HepG2 (cell line): ENCODE data around the gene AP5Z1. TPM values are rescaled to one million over a fixed set of nuclear protein-coding genes. Genes with fewer than 3 reads are reported as not detected.

Experiments used
- EEA1 ChIP-seq: sonication (generic); formaldehyde crosslinking; IDR thresholded peaks from 2 replicates; pipeline ENCODE4 v1.5.1; 2020; ENCODE audit warnings: mild to moderate bottlenecking, missing genetic modification reagents, borderline replicate concordance
- KDM1A ChIP-seq: IDR thresholded peaks from 2 replicates; pipeline ENCODE4 v1.6.1; 2016; ENCODE audit warnings: missing compliant biosample characterization
- NFKB2 ChIP-seq: sonication (generic); formaldehyde crosslinking; IDR thresholded peaks from 2 replicates; pipeline ENCODE4 v1.4.0; 2020; ENCODE audit warnings: missing genetic modification reagents, borderline replicate concordance
- SALL1 ChIP-seq: sonication (generic); formaldehyde crosslinking; IDR thresholded peaks from 2 replicates; pipeline ENCODE4 v1.8.0; 2022; ENCODE audit warnings: mild to moderate bottlenecking, missing genetic modification reagents
- SATB2 ChIP-seq: sonication (generic); formaldehyde crosslinking; IDR thresholded peaks from 2 replicates; pipeline ENCODE4 v1.5.0; 2020; ENCODE audit warnings: missing genetic modification reagents
- SP4 ChIP-seq: sonication (generic); formaldehyde crosslinking; IDR thresholded peaks from 2 replicates; pipeline ENCODE4 v1.8.1; 2023; ENCODE audit warnings: mild to moderate bottlenecking, missing genetic modification reagents
- YY1 ChIP-seq: IDR thresholded peaks from 2 replicates; pipeline ENCODE4 v1.6.1; 2011; ENCODE audit warnings: low read length, low read depth, moderate library complexity, mild to moderate bottlenecking; ENCODE audit not compliant: insufficient read depth, insufficient replicate concordance
- ZFX ChIP-seq: sonication (generic); formaldehyde crosslinking; IDR thresholded peaks from 2 replicates; pipeline ENCODE4 v1.4.0; 2020; ENCODE audit warnings: mild to moderate bottlenecking, low read depth, missing genetic modification reagents, moderate library complexity
- ZNF746 ChIP-seq: sonication (generic); formaldehyde crosslinking; IDR thresholded peaks from 2 replicates; pipeline ENCODE4 v1.8.0; 2022; ENCODE audit warnings: mild to moderate bottlenecking, missing genetic modification reagents
- ZNF816 ChIP-seq: sonication (generic); formaldehyde crosslinking; IDR thresholded peaks from 2 replicates; pipeline ENCODE4 v1.8.0; 2022; ENCODE audit warnings: missing genetic modification reagents, mild to moderate bottlenecking, borderline replicate concordance
- ZNF839 ChIP-seq: sonication (generic); formaldehyde crosslinking; IDR thresholded peaks from 2 replicates; pipeline ENCODE4 v1.4.0; 2020; ENCODE audit warnings: missing genetic modification reagents, mild to moderate bottlenecking, borderline replicate concordance
- polyA plus RNA-seq, 8 experiments: library from polyadenylated mRNA; depleted of rRNA in 3 of 8; stranded (reverse) in 7 of 8; unstranded in 1 of 8; fragments of >200 nt; fragmentation: Illumina TruSeq in 4 of 8; extraction: Trizol in 4 of 8; gene quantifications; 2 replicates each; pipeline versions ENCODE4 v1.2.1 to v1.2.3, GENCODE V29; 2011 to 2016; ENCODE audit warnings: low read depth in 4 of 8, missing spikeins in 1 of 8, mixed read lengths in 1 of 8; ENCODE audit not compliant: insufficient read depth in 1 of 8
- total RNA-seq, 5 experiments: library from RNA; depleted of rRNA; stranded (reverse); fragments of >200 nt; fragmentation: Illumina TruSeq; extraction: Trizol; gene quantifications; 2 replicates each; pipeline ENCODE4 v1.2.3, GENCODE V29; 2016; ENCODE audit warnings: low read depth in 1 of 5
- TF ChIP-seq, protein P1 (sequence below): sonication (generic); formaldehyde crosslinking; IDR thresholded peaks from 2 replicates; pipeline ENCODE4 v1.4.0; 2020; ENCODE audit warnings: missing genetic modification reagents
- TF ChIP-seq, protein P2 (sequence below): IDR thresholded peaks from 2 replicates; pipeline ENCODE4 v1.6.1; 2018; ENCODE audit warnings: missing genetic modification reagents
- TF ChIP-seq, protein P3 (sequence below): sonication (generic); formaldehyde crosslinking; IDR thresholded peaks from 2 replicates; pipeline ENCODE4; 2020; ENCODE audit warnings: missing genetic modification reagents, mild to moderate bottlenecking, borderline replicate concordance
- TF ChIP-seq, protein P4 (sequence below): sonication (generic); formaldehyde crosslinking; IDR thresholded peaks from 2 replicates; pipeline ENCODE4 v1.8.0; 2022; ENCODE audit warnings: mild to moderate bottlenecking, missing genetic modification reagents, moderate library complexity
- TF ChIP-seq, protein P5 (sequence below): sonication (generic); formaldehyde crosslinking; IDR thresholded peaks from 2 replicates; pipeline ENCODE4 v1.4.0; 2020; ENCODE audit warnings: missing genetic modification reagents

The AP5Z1 gene
- total and polyA plus RNA-seq, 2 of the 13 experiments (the other 11 are each of a cell fraction or from before 2014, with no cell fraction given) = 9.3 to 15.1 TPM

DNA sequence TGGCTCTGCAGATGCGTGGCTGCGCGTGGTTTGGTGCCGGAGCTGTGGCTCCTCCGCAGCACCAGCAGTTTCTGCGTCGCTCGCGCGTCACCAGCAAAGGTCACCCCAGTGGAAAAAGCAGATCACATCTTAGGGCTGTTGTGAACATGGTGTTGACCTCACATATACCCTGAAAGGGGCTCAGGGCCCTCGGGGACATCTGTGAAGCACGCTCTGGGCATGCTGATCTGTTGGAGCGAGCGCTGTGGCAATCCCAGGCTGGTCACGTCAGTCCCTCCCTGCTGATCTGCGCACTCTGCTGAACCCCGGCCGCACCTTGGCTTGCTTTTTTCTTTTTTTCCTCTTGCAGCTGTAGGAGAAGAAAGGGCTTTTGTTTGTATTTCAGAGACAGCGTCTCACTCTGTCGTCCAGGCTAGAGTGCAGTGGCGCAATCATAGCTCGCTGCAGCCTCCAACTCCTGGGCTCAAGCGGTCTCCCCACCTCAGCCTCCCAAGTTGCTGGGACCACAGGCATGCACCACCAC is 33.3 kb upstream of the AP5Z1 start (continued):
- TF ChIP-seq, protein P1, sequence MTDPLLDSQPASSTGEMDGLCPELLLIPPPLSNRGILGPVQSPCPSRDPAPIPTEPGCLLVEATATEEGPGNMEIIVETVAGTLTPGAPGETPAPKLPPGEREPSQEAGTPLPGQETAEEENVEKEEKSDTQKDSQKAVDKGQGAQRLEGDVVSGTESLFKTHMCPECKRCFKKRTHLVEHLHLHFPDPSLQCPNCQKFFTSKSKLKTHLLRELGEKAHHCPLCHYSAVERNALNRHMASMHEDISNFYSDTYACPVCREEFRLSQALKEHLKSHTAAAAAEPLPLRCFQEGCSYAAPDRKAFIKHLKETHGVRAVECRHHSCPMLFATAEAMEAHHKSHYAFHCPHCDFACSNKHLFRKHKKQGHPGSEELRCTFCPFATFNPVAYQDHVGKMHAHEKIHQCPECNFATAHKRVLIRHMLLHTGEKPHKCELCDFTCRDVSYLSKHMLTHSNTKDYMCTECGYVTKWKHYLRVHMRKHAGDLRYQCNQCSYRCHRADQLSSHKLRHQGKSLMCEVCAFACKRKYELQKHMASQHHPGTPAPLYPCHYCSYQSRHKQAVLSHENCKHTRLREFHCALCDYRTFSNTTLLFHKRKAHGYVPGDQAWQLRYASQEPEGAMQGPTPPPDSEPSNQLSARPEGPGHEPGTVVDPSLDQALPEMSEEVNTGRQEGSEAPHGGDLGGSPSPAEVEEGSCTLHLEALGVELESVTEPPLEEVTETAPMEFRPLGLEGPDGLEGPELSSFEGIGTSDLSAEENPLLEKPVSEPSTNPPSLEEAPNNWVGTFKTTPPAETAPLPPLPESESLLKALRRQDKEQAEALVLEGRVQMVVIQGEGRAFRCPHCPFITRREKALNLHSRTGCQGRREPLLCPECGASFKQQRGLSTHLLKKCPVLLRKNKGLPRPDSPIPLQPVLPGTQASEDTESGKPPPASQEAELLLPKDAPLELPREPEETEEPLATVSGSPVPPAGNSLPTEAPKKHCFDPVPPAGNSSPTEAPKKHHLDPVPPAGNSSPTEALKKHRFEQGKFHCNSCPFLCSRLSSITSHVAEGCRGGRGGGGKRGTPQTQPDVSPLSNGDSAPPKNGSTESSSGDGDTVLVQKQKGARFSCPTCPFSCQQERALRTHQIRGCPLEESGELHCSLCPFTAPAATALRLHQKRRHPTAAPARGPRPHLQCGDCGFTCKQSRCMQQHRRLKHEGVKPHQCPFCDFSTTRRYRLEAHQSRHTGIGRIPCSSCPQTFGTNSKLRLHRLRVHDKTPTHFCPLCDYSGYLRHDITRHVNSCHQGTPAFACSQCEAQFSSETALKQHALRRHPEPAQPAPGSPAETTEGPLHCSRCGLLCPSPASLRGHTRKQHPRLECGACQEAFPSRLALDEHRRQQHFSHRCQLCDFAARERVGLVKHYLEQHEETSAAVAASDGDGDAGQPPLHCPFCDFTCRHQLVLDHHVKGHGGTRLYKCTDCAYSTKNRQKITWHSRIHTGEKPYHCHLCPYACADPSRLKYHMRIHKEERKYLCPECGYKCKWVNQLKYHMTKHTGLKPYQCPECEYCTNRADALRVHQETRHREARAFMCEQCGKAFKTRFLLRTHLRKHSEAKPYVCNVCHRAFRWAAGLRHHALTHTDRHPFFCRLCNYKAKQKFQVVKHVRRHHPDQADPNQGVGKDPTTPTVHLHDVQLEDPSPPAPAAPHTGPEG (CRISPR knock-in tag) = peak; percentile 34; the same call in 1 of the 2 replicates
- TF ChIP-seq, protein P2, sequence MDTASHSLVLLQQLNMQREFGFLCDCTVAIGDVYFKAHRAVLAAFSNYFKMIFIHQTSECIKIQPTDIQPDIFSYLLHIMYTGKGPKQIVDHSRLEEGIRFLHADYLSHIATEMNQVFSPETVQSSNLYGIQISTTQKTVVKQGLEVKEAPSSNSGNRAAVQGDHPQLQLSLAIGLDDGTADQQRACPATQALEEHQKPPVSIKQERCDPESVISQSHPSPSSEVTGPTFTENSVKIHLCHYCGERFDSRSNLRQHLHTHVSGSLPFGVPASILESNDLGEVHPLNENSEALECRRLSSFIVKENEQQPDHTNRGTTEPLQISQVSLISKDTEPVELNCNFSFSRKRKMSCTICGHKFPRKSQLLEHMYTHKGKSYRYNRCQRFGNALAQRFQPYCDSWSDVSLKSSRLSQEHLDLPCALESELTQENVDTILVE (CRISPR knock-in tag) = peak; percentile 62
- TF ChIP-seq, protein P3, sequence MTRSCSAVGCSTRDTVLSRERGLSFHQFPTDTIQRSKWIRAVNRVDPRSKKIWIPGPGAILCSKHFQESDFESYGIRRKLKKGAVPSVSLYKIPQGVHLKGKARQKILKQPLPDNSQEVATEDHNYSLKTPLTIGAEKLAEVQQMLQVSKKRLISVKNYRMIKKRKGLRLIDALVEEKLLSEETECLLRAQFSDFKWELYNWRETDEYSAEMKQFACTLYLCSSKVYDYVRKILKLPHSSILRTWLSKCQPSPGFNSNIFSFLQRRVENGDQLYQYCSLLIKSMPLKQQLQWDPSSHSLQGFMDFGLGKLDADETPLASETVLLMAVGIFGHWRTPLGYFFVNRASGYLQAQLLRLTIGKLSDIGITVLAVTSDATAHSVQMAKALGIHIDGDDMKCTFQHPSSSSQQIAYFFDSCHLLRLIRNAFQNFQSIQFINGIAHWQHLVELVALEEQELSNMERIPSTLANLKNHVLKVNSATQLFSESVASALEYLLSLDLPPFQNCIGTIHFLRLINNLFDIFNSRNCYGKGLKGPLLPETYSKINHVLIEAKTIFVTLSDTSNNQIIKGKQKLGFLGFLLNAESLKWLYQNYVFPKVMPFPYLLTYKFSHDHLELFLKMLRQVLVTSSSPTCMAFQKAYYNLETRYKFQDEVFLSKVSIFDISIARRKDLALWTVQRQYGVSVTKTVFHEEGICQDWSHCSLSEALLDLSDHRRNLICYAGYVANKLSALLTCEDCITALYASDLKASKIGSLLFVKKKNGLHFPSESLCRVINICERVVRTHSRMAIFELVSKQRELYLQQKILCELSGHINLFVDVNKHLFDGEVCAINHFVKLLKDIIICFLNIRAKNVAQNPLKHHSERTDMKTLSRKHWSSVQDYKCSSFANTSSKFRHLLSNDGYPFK (CRISPR knock-in tag) = no peak; the same call in 1 of the 2 replicates
- TF ChIP-seq SALL1 (peak; percentile 89), ZNF746 (CRISPR knock-in tag) (peak; percentile 65; the same call in 1 of the 2 replicates), ZNF839 (CRISPR knock-in tag) (0 out of 2 replicates have a peak, but pooled peaks have one; percentile 56), SATB2 (no peak), KDM1A (CRISPR knock-in tag) (peak; percentile 89), ZNF816 (CRISPR knock-in tag) (0 out of 2 replicates have a peak, but pooled peaks have one; percentile 35), YY1 (peak; percentile 28), ZFX (CRISPR knock-in tag) (peak; percentile 27; the same call in 1 of the 2 replicates), EEA1 (CRISPR knock-in tag) (no peak), SP4 (CRISPR knock-in tag) (peak; percentile 56; the same call in 1 of the 2 replicates), NFKB2 (peak; percentile 12; the same call in 1 of the 2 replicates)
- TF ChIP-seq, protein P4, sequence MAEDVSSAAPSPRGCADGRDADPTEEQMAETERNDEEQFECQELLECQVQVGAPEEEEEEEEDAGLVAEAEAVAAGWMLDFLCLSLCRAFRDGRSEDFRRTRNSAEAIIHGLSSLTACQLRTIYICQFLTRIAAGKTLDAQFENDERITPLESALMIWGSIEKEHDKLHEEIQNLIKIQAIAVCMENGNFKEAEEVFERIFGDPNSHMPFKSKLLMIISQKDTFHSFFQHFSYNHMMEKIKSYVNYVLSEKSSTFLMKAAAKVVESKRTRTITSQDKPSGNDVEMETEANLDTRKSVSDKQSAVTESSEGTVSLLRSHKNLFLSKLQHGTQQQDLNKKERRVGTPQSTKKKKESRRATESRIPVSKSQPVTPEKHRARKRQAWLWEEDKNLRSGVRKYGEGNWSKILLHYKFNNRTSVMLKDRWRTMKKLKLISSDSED (CRISPR knock-in tag) = peak; percentile 39; the same call in 1 of the 2 replicates
- TF ChIP-seq, protein P5, sequence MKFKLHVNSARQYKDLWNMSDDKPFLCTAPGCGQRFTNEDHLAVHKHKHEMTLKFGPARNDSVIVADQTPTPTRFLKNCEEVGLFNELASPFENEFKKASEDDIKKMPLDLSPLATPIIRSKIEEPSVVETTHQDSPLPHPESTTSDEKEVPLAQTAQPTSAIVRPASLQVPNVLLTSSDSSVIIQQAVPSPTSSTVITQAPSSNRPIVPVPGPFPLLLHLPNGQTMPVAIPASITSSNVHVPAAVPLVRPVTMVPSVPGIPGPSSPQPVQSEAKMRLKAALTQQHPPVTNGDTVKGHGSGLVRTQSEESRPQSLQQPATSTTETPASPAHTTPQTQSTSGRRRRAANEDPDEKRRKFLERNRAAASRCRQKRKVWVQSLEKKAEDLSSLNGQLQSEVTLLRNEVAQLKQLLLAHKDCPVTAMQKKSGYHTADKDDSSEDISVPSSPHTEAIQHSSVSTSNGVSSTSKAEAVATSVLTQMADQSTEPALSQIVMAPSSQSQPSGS = peak; percentile 53; the same call in 1 of the 2 replicates
